H54 (cell line): ENCODE results near the gene GPR150.

Source experiments
- DNase-seq: peaks from one replicate; pipeline ENCODE4 v3.0.0; 2011; ENCODE audit warnings: low spot score, mixed read lengths; ENCODE audit not compliant: insufficient read length
- FAIRE-seq: peaks from 3 replicates; lab custom pipeline; 2011; peaks lifted over from hg19 to GRCh38; lab: Jason Lieb, UNC
- POLR2A ChIP-seq: IDR thresholded peaks from 2 replicates; pipeline ENCODE4 v1.6.1; 2011; ENCODE audit warnings: low read depth, mild to moderate bottlenecking, low read length

Gene GPR150

GRCh38 chr5:95649274-95649673, 29.4 kb downstream of the GPR150 start:
- no peak for TF ChIP-seq POLR2A
- no peak for FAIRE-seq
- DNase-seq, result no peak

DNA sequence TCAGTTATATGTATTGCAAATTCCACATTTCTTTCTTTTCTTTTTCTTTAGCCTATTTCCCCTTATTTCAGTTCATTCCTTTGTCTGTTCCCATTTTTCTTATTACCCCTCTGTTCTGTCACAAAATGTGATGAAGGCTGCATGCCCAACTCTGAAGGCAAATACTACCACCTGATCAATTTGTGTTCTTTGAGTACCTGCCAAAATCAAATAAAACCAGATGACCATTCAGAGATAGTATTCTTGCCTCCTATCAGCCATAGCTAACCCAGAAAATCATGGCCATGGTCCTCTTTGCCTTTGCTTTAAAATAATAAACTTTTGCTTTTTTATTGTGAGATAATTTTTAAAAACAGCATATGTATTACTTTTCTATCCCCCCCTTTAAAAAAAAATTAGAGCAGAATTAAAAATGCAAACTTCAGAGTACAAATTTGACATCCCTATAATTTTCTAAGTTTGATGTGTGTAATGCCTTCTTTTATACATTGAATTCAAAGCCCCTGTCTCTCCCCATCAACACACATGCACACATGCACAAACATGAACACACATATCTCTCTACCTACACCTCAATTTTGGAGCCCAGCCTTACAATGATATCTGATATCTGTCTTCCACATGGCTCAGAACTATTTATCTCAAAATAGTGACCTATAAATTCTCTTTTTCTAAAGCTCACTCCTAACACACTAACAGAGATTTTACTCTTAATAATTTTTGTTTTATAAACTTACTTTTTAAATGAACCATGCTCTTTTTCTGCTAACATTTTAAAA, 30.1 kb downstream of the GPR150 start:
- DNase-seq (no peak), FAIRE-seq (no peak)
- no peak for TF ChIP-seq POLR2A

DNA sequence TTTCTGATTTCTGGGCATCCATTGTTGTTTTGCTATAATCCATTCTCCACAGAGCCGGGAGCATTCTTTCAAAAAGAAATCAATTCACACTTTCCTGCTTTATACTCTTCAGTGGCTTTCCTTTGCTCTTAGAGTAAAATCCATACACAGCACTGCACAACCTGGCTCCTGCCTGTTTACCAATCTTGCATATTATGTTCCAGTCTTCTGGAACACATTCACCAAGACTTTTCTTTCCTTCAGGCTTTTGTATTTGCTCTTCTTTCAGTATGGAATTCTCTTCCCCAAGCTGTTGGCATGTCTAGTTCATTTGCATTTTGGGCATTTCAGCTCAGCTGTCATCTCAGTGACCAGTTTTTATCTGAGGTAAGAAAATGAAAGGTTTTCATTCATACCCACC, 33.0 kb downstream of the GPR150 start:
- no peak for TF ChIP-seq POLR2A
- FAIRE-seq, result peak; percentile 65
- DNase-seq, result no peak

DNA sequence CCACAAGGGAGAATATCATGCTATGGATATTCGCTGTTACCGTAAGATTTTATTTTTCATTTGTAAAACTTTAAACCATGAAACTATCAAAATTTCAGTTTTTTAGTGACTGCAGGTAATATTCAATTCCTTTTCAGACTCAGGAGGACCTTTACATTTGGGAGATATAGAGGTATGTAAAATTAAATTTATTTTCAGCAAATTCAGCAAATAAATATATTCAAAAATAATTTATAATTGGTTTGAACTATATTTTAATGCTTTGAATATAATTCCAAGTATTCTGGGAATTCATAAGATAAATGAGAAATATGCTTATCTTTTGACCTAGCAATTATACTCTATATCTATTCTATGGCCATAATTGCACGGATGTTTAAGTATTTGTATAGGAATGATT, 34.3 kb downstream of the GPR150 start:
- no peak for TF ChIP-seq POLR2A
- FAIRE-seq (no peak), DNase-seq (no peak)

DNA sequence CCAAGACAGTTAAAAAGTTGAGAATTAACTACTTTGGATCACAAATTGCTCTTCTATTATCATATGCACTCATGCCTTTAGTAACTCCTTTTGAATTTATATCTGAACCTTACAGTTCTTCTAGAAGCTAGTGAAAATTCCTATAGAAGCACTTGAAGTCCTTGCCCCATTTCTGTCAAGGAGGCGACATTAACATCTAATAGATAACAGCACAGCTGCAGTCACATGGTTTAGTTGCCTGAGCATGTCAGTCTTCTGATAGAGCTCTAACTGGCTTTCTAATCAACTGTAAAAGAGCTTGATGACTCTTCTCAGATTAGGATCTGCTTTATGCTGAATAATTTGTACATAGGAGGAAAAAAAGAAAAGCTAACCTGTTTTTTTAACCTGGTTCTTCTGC, 35.7 kb downstream of the GPR150 start:
- FAIRE-seq (no peak), DNase-seq (no peak)
- TF ChIP-seq POLR2A, result no peak

DNA sequence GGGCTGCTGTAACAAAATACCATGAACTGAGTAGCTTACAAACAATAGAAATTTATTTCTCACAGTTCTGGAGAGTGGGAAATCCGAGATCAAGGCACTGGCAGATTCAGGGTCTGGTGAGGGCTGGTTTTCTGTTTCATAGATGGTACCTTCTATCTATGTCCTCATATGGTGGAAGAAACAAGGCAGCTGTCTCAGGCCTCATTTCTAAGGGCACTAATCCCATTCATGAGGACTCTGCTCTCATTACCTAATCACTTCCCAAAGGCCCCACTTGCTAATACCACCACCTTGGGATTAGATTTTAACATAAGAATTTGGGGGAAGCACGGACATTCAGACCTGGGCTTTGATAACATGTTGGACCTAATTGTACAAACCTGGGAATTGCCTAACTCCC, 40.2 kb downstream of the GPR150 start:
- FAIRE-seq (no peak), DNase-seq (no peak)
- TF ChIP-seq POLR2A, result no peak

DNA sequence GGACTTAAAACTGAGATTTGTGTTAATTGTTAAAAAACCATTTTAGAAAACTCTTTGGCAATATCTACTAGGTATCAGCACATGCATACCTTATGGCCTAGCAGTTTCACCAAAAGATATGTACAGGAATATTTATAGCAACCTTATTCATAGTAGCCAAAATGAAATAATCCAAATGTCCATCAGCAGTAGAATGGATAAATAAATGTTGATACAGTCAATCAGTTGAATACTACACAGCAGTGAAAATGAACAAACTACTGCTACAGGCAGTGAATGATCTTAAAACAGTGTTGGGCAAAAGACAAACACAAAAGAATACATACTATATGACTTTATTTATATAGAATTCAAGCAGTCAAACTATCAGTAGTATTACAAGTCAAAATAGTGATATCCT, 43.1 kb downstream of the GPR150 start:
- TF ChIP-seq POLR2A, result no peak
- DNase-seq, result no peak
- FAIRE-seq, result peak; percentile 33

DNA sequence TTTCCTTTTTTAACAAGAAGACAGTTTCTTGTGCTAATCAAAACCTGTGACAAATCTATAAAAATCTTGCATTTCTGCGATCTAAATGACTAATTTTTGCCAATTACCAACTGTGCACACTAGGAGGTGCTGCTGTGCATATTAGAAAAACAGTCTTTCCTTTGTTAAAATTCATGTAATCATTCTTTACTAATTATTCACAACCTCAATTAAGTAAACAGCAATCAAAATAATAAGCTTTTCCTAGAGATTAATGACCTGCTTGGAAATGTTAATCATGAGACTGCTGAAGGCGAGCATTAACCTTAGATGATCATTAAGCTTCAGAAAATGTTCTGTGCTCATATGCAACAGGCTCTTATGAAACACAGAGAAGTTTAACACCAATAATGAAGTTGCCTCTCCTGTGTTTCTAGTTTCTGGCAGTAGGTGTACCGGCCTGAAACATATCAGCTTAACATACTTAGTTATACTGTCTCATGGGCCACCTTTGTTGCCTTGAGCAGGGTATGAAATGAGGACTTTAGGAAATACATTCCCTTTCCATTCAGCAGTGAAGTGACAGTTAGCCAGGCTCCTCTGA, 44.4 kb downstream of the GPR150 start:
- DNase-seq, result no peak

DNA sequence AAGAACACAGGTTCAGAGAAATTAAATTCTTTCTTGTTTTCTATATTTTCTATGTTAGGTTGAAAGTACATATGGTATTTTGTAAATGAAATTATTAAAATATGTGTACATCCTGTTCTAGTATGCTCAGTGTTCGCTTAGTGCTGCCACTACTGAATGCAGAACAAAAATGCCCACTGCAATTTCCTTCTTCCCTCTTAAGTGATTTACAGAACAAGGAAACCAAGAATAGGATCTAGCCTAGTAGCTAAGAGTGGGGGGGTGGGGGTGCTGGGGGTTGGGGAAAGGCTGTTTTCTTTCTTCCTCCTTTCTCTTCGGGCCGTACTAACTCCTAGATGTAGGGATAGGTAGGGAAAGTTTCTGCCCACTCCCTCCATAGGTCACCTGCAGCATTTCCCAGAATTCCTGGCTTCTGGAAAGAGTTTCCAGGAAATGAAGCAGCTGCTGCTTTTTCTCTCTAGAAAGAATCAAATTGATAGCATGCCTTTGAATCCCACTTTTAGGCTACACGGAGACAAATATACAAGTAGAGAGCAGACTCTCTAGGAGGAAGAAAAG, 47.3 kb downstream of the GPR150 start:
- FAIRE-seq (no peak), DNase-seq (no peak)
- TF ChIP-seq POLR2A, result no peak

More for the DNA sequence above, 44.4 kb downstream of the GPR150 start:
- FAIRE-seq, result peak; percentile 92
- TF ChIP-seq POLR2A, result no peak

- DNase-seq (no peak), FAIRE-seq (no peak)
- TF ChIP-seq POLR2A, result no peak
These were observed 47.8 kb downstream of the GPR150 start for GRCh38 chr5:95667678-95668077.

DNA sequence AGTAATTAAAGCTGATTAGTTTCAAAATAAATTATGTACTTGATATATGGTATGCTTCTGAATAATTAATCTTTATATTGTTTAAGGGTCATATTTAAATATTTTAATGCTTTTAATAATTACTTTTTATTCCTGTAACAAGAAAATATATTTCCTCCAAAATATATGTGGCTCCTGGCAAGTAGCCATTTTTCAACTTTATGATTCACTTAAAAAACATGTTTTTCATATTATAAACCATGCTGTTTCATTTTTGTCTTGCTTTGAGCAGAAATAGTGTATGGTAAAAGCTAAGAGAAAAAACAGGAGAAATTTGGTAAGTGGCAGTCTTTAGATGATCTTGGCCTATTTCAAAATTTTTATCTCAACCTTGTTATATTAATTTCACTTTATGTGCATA, 48.3 kb downstream of the GPR150 start:
- no peak for DNase-seq
- TF ChIP-seq POLR2A, result no peak
- FAIRE-seq, result no peak

DNA sequence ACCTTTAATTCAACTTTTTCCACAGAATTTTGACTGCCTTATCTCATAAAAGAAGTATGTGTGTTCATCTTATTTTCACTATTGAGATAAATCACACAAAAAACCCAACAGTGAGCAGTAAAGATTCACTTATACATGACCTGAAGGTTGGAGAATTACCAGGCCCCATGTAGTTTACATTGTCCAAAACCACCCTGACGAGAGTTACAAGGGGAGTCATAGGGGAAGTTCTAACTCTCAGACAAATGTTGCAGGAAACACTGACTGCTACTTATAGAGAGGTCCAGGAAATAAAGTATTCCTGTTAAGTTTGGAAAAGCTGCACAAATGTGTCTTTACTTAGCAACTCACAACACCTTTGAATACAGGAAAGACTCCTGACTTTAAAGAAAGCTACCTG, 48.8 kb downstream of the GPR150 start:
- DNase-seq (no peak), FAIRE-seq (no peak)
- no peak for TF ChIP-seq POLR2A

GRCh38 chr5:95669540-95669939, 49.7 kb downstream of the GPR150 start:
- DNase-seq (peak; percentile 52), FAIRE-seq (peak; percentile 95)
- no peak for TF ChIP-seq POLR2A

DNA sequence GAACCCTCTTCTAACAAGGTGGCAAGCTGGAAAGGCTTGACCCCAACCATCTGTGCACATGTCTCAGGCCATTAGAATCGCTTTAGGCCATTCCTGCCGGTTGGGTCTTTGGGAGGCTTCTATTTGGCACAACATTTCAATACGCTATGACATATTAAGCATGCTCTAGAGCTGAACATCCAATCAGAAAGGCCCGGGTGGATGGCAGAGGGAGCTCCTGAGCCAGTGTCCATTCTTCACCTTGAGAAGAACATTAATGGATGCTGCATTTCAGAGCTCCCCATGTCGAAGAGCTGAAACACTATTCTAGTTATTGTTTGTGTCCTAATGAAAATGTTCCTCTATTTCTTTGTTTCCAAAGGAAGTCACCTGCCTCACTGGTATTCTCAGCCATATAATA, 50.1 kb downstream of the GPR150 start:
- TF ChIP-seq POLR2A, result no peak
- FAIRE-seq (no peak), DNase-seq (no peak)

DNA sequence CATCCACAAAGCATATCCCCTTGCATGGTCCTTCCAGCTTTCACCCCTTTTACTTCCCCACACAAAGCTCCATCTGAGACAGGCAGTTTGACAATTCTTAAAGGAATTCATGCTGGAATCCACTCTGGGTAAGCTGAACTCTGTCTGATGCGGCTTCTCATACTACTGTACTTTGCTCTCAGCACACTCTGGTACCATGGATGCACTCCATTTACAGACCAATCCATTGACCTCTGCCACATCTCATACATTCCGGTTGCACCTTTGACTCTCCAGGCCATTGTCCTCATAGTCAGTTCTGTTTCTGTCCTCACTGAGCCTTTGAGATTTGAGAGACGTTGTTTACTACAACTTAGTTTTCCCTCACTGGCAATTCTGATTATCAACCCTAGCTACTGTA, 50.7 kb downstream of the GPR150 start:
- TF ChIP-seq POLR2A, result no peak
- no peak for FAIRE-seq
- DNase-seq, result no peak
